GM19035 (cell line): ENCODE data around the gene BTBD9.

Experiments
- ATAC-seq: cut with Tn5 transposase; IDR thresholded peaks from one replicate; pipeline ENCODE4 v1.9.1; 2021; ENCODE audit not compliant: unreplicated experiment

BTBD9 gene

DNA sequence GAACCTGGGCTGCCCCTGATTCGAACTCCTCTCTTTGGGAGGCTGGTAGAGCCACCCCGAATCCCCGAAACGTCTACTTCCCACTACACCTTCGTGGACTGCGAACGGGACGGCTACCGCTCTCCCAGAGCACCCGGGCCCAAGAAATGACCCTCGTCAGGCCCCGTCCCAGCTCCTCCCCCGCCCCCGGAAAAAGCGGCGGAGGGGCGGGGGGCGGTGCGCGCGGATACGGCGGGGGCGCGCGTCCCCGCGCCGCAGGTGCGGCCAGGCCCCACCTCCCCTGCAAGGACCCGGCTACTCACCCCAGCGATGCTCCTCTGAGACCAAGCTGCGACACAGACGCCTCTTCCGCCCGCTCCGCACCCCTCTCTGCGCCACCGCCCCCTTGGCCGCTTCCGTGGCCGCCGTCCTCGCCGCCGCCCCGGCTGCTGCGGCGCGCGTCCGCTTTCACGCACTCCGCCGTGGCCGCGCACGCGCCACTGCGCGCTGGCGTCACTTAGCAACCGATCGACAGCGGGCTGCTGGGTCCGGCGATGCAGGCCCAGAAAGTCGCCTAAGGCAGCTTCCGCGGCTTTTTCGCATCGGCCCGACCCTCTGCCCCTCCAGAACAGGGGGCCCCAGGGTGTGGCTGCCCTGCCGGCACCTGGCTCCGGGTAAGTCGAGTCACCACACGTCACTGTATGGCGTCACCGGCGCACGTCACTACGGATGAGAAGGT lies at the start of gene BTBD9:
Gene BTBD9 (minus strand): TSS at position 432 of the 718 bp plus-strand sequence.
- ATAC-seq: peak; percentile 88

GRCh38 chr6:38688579-38689087 lies 48.9 kb upstream of the BTBD9 start:
- no peak for ATAC-seq

DNA sequence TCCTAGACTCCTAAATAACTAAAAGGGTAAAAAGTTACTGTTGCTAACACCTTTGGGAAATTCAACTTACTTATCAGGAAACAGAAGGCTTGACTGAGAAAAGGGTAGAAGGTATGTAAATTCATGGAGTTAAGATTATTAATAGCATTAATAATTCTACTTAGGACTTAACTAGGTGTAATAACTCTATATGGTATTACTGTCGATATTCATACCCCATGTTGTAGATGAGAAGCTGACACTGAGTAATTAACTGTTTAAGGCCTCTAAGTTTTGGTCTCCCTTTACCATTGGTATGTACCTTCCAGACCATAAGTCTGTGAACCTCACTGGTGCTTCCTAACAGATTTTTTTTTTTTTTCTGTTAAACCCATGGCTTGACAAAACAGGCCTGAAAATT lies 47.8 kb upstream of the BTBD9 start:
- ATAC-seq: no peak

DNA sequence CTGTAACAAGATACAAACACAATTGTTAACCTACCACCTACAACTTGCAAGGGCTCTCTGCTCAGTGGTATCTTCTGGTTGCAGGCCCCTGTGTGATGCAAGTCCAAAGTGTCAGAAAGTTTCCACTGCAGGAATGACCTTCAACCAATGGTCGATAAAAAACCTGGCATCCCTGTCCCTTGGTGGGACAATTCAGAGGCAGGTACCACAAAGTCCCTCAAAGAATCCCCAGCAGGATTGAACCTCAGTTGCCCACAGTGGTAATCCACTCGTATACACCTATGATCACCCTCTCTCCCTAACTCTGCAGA lies 47.3 kb upstream of the BTBD9 start:
- ATAC-seq: no peak

DNA sequence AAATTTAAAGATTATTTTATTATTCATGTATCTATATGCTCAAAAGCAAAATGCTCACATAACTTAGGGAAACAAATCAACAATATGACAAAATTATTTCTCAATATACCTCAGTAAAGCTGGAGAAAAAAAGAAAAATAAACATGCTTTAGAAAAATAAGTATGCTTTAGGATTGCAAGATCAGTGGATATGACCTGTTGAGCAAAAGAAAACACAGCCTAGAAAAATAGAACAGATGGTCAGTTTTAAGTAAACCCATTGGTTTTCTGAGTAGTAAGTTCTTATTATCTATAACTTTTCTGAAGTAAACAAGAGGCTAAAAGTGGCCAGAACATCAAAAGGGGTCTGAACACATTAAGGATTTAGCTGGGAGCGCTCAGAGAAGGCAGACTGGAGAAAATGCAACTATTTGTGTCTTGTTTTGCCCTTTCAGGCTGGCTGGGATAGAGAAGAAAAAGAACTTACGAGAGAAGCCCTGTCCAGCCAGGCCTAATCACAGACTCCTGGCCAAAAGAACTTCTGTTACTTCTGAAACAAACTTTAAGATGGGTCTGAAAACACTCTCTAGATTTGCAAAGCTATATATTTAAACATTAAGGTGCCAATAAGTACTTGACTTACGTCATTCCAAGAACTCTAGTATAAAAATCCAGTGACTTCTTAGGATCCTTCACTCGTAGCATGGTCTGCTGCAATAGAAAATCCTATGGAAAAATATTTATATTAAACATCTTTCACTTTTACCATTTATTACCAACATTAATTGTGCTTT lies 46.7 kb upstream of the BTBD9 start:
- ATAC-seq: no peak

- ATAC-seq: no peak
Observed at GRCh38 chr6:38684904-38685303, 45.2 kb upstream of the BTBD9 start.

DNA sequence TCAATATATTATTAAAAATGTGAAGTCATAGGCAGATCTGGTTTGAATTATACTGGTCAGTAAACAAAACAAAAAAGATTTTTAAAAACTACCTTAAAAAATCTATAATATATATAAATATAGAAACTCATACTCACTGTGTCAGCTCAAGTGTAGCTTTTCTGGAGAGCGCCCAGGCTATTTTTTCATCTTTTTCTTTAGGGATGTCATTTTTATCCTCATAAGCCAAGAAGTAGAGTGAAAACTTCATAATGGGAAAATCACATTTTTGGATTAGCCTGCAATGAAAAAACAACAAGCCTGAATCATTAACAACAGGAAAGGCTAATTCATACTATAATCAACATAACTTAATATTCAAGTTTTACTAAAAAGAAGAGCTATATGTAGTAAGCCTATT lies 44.5 kb upstream of the BTBD9 start:
- ATAC-seq: no peak

DNA sequence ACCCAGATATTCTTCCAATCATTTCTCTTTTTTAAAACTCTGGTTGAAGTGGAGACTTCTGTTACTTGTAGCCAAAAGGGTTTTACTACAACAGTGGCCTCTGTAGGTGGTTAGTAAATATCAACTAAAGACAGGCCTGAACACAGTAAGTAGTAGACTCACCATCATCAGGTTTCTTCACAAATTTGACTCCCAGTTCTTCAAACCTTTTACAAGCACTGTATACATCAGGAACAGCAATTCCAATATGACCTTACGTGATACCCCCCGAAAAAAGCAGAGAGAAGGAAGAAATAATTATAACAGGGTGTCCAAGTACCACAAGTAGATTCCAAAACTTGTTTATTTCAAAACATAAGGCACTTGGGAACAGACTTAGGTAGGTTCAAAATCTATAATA lies 42.1 kb upstream of the BTBD9 start:
- no peak for ATAC-seq

DNA sequence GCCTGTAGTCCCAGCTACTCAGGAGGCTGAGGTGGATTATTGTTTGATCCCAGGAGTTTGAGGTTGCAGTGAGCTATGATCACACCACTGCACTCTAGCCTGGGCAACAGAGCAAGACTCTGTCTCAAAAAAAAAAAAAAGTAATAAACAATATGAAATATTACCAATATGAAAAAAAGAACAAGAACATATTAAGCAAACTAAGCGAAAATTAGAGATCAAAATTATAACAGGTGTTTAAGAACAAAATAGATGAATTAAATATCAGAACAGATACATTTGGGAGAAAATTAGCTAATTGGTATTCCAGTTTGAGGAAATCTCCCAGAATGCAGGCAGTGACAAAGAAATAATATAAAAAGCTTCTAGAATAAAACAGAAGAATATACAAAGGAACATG lies 39.9 kb upstream of the BTBD9 start:
- no peak for ATAC-seq

DNA sequence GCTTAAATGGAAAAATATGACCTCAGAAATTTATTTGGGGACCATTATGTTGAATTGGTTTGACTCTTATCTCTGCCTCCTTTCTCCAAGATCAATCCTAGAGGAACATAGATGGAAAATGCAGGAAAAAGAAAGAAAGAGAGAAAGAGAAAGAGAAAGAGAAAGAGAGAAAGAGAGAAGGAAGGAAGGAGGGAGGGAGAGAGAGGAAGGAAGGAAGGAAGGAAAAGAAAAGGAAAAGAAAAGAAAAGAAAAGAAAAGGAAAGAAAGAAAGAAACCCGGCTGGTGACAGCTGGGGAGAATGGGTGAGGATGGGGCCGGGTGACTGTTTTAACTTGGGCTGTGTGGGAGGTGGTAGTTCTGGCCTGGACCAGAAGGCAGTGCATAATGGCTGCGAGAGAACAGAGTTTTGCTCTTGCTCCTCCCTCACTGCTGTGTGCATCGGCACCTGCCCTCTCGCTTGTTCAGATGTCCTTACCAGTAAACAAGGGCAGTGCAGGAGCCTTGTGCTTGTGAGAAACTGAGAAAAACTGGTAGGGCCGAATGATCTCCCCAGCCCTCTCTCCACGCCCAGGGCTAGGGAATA lies 38.5 kb upstream of the BTBD9 start:
- no peak for ATAC-seq

GRCh38 chr6:38676974-38677544 lies 37.3 kb upstream of the BTBD9 start:
- no peak for ATAC-seq

GRCh38 chr6:38676236-38676973 lies 36.7 kb upstream of the BTBD9 start:
- no peak for ATAC-seq

DNA sequence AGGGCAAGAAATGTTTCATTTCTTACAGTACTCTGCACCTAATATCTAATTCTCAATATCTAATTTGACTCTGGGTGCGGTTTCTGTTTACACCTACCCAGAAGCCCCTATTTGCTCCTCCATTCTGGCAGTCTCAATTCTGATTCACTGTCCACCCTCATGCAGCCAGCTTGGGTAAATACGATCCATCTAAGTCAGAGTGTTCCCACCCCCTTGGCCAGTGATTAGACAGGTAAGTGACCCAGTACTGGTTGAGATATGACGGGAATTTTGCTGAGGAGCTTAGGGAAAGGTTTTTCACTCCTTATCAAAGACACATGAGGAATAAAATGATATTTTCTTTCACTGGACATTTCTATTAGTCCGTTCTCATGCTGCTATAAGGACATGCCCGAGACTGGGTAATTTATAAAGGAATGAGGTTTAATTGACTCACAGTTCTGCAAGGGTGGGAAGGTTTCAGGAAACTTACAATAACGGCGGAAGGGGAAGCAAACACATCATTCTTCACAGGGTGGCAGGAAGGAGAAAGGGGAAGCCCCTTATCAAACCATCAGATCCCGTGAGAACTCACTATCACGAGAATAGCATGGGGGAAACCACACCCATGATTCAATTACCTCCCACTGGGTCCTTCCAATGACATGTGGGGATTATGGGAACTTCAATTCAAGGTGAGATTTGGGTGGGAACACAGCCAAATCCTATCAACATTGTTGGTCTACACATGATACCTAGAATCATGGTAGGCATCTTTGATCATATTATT lies 33.9 kb upstream of the BTBD9 start:
- ATAC-seq: no peak

DNA sequence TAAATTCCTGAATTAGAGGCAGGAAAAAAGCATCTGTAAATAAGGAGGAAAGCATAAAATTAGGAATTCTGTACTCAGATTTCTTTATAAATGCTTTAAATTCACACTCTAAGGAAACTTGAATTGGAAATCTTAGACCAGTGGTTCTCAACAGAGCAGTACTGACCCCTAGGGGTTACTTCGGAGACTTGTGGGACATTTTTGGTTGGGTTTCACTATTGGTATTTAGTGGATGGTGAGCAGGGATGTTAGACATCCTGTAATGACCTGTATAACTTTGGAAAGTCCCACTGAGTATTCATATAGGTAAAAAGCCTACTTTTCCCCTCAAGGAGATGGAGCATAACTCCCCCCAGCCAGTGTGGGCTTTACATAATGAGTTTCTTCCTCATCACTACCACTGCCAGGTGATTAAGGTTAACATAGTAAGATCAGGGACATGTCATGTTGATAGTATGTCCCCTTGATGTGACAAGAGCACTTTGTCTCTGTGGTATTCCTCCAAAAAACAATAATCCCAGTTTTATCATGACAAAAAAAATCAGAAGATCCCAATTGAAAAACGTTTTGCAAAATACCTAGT lies 32.2 kb upstream of the BTBD9 start:
- ATAC-seq: peak; percentile 91

GRCh38 chr6:38658418-38659167 lies 18.9 kb upstream of the BTBD9 start:
- ATAC-seq: no peak

DNA sequence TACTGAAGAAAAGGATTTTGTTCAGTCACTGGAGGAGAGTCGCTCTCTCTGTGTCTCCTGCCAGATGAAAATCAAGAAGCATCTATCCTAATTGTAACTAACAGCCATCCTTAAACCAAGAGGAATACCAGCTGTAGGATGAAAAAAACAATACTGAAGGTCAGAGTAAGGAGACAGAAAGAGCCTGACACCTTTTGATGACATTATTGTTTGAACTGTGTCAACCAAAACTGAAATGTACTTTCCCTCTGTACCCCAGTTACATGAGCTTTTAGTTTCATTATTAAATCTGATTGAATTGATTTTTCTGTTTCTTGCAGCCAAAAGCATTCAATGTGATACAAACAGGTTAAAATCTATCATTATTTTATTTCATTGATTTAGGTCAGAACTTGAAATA lies 17.2 kb upstream of the BTBD9 start:
- no peak for ATAC-seq

- ATAC-seq: no peak
Observed at GRCh38 chr6:38654263-38654662, 14.5 kb upstream of the BTBD9 start.

- no peak for ATAC-seq
Observed at GRCh38 chr6:38651121-38651784, 11.5 kb upstream of the BTBD9 start.
